Right lobe of liver (tissue), 4 donors: ENCODE data around the gene PIEZO2.

Experiments
- POLR2A ChIP-seq: fragments of 450-650 bp; IDR thresholded peaks from one replicate; pipeline ENCODE4 v1.6.1; 2017; ENCODE audit warnings: antibody characterized with exemption, mild to moderate bottlenecking
- TF ChIP-seq, protein P1 (sequence below), 4 donors: fragments of 200-600 bp in 3 of 4; fragments of 450-650 bp in 1 of 4; IDR thresholded peaks; one replicate each; pipeline versions ENCODE4 v1.5.1 to v1.8.0; 2016 to 2022; ENCODE audit warnings: antibody characterized with exemption in 4 of 4, mild to moderate bottlenecking in 2 of 4
- donor health status: DM: no; HTN: no; CAD: no.
- donor health status: DM: no; HTN: no; CAD: no.
- donor health status: DM: no; HTN: yes; CAD: no.

DNA sequence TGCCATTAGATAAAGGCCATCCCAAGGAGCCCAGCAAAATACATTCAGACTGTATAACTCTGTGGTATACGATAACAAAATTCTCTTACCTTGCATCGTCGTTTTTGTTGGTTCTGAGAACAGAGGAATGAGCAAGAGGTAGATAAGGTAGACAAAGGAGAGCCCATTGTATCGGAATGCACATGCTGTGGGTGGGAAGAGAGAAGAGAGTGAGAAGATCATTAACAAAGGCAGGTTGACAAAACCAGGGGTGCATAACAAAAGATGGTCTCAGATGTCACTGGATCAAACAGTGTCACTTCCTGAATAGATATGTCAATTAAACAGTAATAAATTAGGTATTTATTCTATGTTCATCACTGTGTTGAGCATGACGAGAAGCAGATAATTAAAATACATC, 83.3 kb downstream of the PIEZO2 start:
- TF ChIP-seq, protein P1, sequence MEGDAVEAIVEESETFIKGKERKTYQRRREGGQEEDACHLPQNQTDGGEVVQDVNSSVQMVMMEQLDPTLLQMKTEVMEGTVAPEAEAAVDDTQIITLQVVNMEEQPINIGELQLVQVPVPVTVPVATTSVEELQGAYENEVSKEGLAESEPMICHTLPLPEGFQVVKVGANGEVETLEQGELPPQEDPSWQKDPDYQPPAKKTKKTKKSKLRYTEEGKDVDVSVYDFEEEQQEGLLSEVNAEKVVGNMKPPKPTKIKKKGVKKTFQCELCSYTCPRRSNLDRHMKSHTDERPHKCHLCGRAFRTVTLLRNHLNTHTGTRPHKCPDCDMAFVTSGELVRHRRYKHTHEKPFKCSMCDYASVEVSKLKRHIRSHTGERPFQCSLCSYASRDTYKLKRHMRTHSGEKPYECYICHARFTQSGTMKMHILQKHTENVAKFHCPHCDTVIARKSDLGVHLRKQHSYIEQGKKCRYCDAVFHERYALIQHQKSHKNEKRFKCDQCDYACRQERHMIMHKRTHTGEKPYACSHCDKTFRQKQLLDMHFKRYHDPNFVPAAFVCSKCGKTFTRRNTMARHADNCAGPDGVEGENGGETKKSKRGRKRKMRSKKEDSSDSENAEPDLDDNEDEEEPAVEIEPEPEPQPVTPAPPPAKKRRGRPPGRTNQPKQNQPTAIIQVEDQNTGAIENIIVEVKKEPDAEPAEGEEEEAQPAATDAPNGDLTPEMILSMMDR (IDR thresholded peaks at IDR 0.05), result no peak
- TF ChIP-seq POLR2A, result no peak
